Inflammatory macrophage treated with lipopolysaccharide for 1 hour (primary cell): ENCODE data around the gene SBF2.
A peak's percentile ranks its signal among the peaks of the same experiment; 100 is the strongest.
"Not testable (repeated sequence)": the region's sequence is repeated elsewhere in the genome, so short reads cannot be mapped to it uniquely, and the experiment has no call there.

ENCODE experiments used
- DNase-seq, 2 donors: peaks; one replicate each; pipeline ENCODE4 v3.0.0-alpha.2; 2020 to 2022

The SBF2 gene

DNA sequence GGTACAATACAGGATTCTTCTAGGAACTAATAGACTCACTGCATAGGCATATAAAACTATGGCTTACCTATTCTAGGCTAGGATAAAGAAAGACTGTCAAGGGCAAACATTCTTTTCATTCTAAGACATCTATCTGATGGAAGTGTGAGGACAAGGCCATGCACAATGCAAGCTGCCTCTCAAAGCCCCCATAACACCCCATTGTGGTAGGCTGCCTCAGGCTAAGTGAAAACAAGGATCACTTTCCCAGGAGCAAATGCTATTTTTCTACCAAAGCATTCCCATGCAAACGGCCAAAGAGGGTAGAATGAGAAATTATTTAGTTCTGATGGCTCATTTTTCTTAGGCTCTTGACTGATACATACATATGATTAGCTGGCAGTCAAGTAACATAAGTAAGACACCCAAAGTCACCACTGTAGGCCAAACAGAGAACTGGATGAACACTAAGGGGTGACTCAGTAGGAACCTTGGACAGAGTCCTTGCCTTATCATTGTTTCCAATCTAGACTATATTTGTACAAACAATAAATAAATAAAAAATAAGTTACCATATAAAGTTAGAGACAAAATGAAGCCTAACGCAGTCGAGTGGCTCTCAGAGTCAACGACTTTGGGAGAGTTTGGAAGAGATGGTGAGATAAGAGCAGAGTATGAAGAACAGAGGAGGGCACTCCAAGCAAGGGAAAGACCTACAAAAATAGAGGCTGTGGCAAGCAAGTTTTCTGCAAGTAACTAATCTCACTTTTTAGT, 303.6 kb downstream of the SBF2 start:
- no peak for DNase-seq

- DNase-seq: not testable (repeated sequence)
These were observed 306.7 kb downstream of the SBF2 start for GRCh38 chr11:9987303-9987702.

DNA sequence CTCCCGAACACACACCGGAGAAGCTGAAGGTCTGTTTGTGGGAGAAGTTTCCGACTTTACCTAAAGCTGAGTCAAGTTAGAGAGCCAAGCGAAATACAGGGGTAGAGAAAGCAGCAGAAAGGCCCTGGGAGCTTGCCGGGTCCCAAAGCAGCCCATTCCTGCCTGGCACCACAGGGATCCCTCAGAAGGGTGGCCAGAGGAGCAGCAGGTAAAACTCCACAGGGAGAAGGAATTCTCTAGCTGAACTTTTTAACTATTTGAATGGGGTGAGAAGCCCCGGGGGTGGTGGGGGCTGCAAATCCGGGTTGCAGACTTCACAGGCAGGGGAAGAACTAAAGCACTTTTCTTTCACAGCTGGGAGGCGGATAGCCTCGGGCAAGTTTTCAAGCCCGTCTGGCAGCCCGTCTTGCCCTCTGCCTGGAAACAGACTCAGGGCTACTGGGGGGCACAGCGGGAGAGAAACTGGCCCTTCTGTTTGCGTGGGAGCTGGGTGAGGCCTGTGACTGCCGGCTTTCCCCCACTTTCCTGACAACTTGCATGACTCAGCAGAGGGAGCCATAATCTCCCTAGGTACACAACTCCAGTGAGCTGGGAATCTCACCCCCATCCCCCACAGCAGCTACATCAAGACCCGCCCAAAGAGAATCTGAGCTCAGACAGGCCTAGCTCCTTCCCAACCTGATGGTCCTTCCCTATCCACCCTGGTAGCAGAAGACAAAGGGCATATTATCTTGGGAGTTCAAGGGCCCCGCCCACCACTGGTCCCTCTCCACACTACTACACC, 311.0 kb downstream of the SBF2 start:
- DNase-seq: no peak

- no peak for DNase-seq
These were observed 311.8 kb downstream of the SBF2 start for GRCh38 chr11:9982127-9982795.

GRCh38 chr11:9980931-9981330, 313.1 kb downstream of the SBF2 start:
- no peak for DNase-seq

GRCh38 chr11:9977554-9977953, 316.5 kb downstream of the SBF2 start:
- no peak for DNase-seq

- no peak for DNase-seq
These were observed 319.6 kb downstream of the SBF2 start for GRCh38 chr11:9974375-9974774.

GRCh38 chr11:9973921-9974320, 320.1 kb downstream of the SBF2 start:
- no peak for DNase-seq

DNA sequence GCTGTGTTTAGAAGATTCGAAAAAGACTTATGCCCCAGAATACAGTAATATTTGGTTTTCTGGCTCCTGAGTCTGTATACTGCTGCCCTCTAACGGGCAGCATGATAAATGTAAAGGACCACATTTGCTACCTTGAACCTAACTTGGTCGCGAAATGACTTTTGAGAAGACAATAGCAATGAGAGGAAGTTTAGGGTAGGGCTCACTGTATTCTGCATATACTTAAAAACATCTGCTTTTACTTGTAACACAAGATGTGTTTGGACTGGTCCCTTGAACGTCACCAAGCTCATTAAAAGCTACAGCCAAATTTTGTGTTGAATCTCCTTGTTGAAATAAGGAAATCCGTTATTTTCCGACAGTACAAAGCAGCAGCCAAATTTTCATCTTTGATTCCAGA, 321.0 kb downstream of the SBF2 start:
- DNase-seq: peak; percentile 19 to 50

DNA sequence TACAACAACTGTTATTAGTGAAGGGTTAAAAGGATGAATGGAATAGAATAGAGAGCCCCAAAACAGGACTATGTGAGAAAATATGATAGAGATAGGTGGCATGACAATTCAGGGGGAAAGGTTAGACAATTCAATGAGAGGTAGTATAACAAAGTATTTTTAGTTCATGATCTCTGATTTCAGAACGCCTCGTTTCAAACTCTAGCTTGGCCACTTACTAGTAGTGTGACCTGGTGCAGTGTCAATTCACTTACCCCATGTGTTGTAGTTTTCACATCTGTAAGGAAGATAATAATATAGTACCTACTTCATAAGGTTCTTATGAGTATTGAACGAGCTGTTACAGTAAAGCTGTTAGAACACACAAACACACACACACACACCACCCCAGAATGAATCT, 322.1 kb downstream of the SBF2 start:
- no peak for DNase-seq

DNA sequence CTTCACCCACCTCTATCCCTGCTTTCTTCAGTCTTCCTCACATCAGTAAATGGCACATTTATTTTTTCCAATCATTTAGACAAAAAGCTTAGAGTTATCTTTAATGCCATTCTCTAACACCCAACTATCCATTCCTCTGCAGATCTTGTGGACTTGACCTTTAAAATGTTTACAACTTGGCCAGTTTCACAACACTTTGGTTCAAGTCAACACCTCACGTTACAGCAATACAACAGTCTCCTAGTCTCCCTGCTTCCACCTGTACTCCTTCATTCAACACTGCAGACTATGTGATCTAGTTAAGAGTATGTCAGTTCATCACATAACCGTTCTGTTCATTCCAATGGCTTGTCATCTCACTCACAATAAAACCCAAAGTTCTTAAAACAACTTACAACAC, 325.0 kb downstream of the SBF2 start:
- DNase-seq: no peak

DNA sequence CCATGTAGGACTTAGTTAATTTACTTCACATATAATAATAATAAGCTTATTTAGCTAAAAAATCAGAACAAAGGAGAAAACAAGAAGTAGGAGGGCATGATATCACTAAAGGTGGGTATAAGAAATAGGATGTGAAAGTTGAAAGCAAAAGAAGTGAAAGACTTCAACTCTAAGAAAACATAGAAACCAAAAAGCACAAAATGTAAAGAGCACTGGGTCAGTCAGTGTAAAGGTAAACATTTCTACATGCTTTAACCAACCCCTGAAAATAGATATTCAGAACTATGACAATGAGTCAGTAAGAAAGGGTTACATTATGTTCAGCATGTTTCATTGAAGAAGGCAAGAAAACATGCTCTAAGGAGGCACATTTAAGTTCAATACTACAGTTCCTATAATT, 331.3 kb downstream of the SBF2 start:
- DNase-seq: peak in 1 of 2 donors; percentile 4

GRCh38 chr11:9957072-9957471, 336.9 kb downstream of the SBF2 start:
- no peak for DNase-seq

GRCh38 chr11:9956483-9956882, 337.5 kb downstream of the SBF2 start:
- no peak for DNase-seq

DNA sequence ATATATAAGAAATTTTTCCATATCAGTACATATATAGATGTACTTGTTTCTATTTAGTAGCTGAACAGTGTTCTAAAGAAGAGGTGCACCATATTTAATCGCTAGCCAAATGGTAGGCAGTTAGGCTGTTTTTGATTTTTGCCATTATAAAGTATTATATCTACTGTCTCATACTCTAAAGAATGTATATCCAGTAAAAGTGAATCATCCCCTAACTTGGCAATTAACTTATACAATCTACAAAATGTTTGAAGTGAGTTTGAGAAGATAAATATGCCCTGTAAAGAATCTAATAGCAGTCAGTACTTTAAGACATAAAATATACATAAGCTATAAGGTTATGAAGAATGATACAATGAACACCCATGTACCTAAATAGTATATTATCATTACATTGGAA, 338.6 kb downstream of the SBF2 start:
- no peak for DNase-seq

GRCh38 chr11:9953994-9954626, 339.9 kb downstream of the SBF2 start:
- no peak for DNase-seq

DNA sequence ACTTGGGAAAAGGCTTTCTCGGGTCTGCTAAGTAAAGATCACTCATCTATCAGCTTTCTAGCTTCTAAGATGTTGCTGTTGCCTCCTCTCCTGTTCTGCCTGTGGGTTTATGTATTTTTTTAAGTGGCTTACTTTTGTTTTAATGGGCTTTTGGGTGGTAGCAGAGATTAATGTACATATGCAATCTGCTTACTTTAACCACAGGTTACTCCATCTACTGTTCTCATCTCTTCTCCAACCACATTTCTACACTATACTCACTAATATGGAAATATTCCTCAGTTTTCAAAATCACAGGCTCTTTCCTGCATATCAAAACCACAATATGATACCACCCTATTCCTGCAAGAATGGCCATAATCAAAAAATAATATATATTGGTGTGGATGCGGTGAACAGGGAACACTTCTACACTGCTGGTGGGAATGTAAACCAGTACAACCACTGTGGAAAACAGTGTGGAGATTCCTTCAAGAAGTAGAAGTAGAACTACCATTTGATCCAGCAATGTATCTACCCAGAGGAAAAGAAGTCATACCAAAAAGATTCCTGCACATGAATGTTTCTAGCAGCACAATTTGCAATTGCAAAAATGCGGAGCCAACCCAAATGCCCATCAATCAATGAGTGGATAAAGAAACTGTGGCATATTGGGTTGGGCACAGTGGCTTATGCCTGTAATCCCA, 341.4 kb downstream of the SBF2 start:
- no peak for DNase-seq

- DNase-seq: no peak
These were observed 342.2 kb downstream of the SBF2 start for GRCh38 chr11:9951807-9952206.

GRCh38 chr11:9950462-9950861, 343.6 kb downstream of the SBF2 start:
- no peak for DNase-seq

- DNase-seq: no peak
These were observed 346.7 kb downstream of the SBF2 start for GRCh38 chr11:9947231-9947864.

DNA sequence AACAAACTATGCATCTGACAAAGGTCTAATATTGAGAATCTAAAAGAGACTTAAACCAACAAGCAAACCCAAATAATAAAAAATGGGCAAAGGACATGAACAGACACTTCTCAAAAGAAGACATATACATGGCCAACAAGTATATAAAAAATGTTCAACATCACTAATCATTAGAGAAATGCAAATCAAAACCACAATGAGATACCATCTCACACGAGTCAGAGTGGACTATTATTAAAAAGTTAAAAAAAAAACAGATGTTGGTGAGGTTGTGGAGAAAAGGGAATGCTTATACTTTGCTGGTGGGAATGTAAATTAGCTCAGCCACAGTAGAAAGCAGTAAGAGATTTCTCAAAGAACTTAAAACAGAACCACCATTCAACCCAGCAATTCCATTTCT, 348.3 kb downstream of the SBF2 start:
- DNase-seq: not testable (repeated sequence)
